ENCODE results near the gene MYRIP.

MYRIP gene

GRCh38 chr3:40258555-40258954 is 449.1 kb downstream of the MYRIP start:
- Histone ChIP-seq H3K4me1 (ENCODE audit: insufficient read depth, poor library complexity, severe bottlenecking) (no peaks in the 10 kb centered on the region), H3K9me3 (ENCODE audit: severe bottlenecking) (no peaks in the 10 kb centered on the region), H3K27ac (ENCODE audit: poor library complexity, severe bottlenecking) (no peak overlapping the region), H3K4me3 (ENCODE audit: severe bottlenecking) (no peak overlapping the region), H3K36me3 (ENCODE audit: low read depth) (no peaks in the 10 kb centered on the region), H3K27me3 (ENCODE audit: insufficient read depth, poor library complexity, severe bottlenecking) (no peaks in the 10 kb centered on the region)
- DNase-seq (ENCODE audit: low spot score) (no peak), ATAC-seq (ENCODE audit: low read depth) (peak; percentile 94)
- TF ChIP-seq CTCF (IDR thresholded peaks at IDR 0.05; ENCODE audit: poor library complexity, severe bottlenecking), result peak; percentile 11

- no peak overlapping the region for H3K4me3 ChIP-seq (ENCODE audit: severe bottlenecking)
- H3K27ac ChIP-seq (ENCODE audit: poor library complexity, severe bottlenecking), result no peak overlapping the region
- H3K9me3 ChIP-seq (ENCODE audit: severe bottlenecking), result no peaks in the 10 kb centered on the region
- no peak for ATAC-seq (ENCODE audit: low read depth)
- no peaks in the 10 kb centered on the region for H3K27me3 ChIP-seq (ENCODE audit: insufficient read depth, poor library complexity, severe bottlenecking)
- no peaks in the 10 kb centered on the region for H3K36me3 ChIP-seq (ENCODE audit: low read depth)
- no peak for DNase-seq (ENCODE audit: low spot score)
- H3K4me1 ChIP-seq (ENCODE audit: insufficient read depth, poor library complexity, severe bottlenecking), result no peaks in the 10 kb centered on the region
- no peak for TF ChIP-seq CTCF (IDR thresholded peaks at IDR 0.05; ENCODE audit: poor library complexity, severe bottlenecking)
Observed at GRCh38 chr3:40262331-40262730, 452.9 kb downstream of the MYRIP start.

- TF ChIP-seq CTCF (IDR thresholded peaks at IDR 0.05; ENCODE audit: poor library complexity, severe bottlenecking), result no peak
- ATAC-seq (ENCODE audit: low read depth) (no peak), DNase-seq (ENCODE audit: low spot score) (no peak)
- H3K27ac ChIP-seq (ENCODE audit: poor library complexity, severe bottlenecking), result no peak overlapping the region
- H3K4me1 ChIP-seq (ENCODE audit: insufficient read depth, poor library complexity, severe bottlenecking), result no peaks in the 10 kb centered on the region
- H3K9me3 ChIP-seq (ENCODE audit: severe bottlenecking), result no peaks in the 10 kb centered on the region
- no peaks in the 10 kb centered on the region for H3K36me3 ChIP-seq (ENCODE audit: low read depth)
- H3K4me3 ChIP-seq (ENCODE audit: severe bottlenecking), result no peak overlapping the region
- no peaks in the 10 kb centered on the region for H3K27me3 ChIP-seq (ENCODE audit: insufficient read depth, poor library complexity, severe bottlenecking)
Observed at GRCh38 chr3:40264451-40264850, 455.0 kb downstream of the MYRIP start.

GRCh38 chr3:40265181-40265580 is 455.8 kb downstream of the MYRIP start:
- ATAC-seq (ENCODE audit: low read depth) (no peak), DNase-seq (ENCODE audit: low spot score) (no peak)
- no peak for TF ChIP-seq CTCF (IDR thresholded peaks at IDR 0.05; ENCODE audit: poor library complexity, severe bottlenecking)
- Histone ChIP-seq H3K4me1 (ENCODE audit: insufficient read depth, poor library complexity, severe bottlenecking) (no peaks in the 10 kb centered on the region), H3K27me3 (ENCODE audit: insufficient read depth, poor library complexity, severe bottlenecking) (no peaks in the 10 kb centered on the region), H3K4me3 (ENCODE audit: severe bottlenecking) (no peak overlapping the region), H3K9me3 (ENCODE audit: severe bottlenecking) (no peaks in the 10 kb centered on the region), H3K36me3 (ENCODE audit: low read depth) (no peaks in the 10 kb centered on the region), H3K27ac (ENCODE audit: poor library complexity, severe bottlenecking) (no peak overlapping the region)

- DNase-seq (ENCODE audit: low spot score) (no peak), ATAC-seq (ENCODE audit: low read depth) (no peak)
- Histone ChIP-seq H3K9me3 (ENCODE audit: severe bottlenecking) (no peaks in the 10 kb centered on the region), H3K27ac (ENCODE audit: poor library complexity, severe bottlenecking) (no peak overlapping the region), H3K36me3 (ENCODE audit: low read depth) (no peaks in the 10 kb centered on the region), H3K4me1 (ENCODE audit: insufficient read depth, poor library complexity, severe bottlenecking) (no peaks in the 10 kb centered on the region), H3K4me3 (ENCODE audit: severe bottlenecking) (no peak overlapping the region), H3K27me3 (ENCODE audit: insufficient read depth, poor library complexity, severe bottlenecking) (no peaks in the 10 kb centered on the region)
- no peak for TF ChIP-seq CTCF (IDR thresholded peaks at IDR 0.05; ENCODE audit: poor library complexity, severe bottlenecking)
Observed at GRCh38 chr3:40267937-40268724, 458.7 kb downstream of the MYRIP start.
